Measurements from ENCODE around the gene TOX2.

DNA sequence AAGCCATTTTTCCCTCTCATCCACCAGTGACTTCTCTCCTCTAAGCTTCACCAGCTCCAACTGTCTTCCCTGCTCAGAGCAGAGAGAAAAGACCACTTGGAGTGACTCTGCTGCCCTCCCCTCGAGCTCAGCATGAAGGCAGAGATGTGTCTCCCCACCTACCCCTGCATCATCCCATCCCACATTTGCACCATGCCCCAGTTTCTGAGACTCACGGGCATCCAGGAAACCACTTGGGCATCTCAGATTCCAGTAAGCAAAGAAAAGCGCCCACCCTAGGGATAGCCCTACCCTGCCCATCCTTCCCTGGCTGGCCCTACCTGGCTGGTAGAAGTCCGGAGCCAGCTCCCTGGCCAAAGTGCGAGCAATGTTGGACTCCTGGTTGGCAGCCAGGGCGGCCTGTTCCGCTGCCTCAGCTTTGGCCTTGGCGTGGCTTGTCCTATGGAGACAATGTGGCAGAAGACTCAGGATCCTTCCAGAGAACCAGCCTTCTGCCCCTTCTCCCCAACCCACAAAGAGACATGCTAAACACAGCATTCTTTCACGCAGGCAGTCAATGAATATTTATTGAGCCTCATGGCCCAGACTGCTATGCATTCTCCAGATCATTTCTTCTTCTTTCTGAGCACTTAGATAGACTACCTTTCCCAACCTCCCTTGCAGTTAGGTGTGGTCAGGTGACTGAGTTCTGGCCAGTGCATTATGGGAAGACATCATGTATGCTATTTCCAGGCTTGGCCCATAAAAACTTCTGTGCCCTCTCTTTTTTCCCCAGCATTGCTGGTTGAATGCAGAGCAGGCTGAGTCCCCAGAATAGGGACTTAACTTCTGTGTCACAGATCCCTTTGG lies 203.8 kb downstream of the TOX2 start:
- TF ChIP-seq ELF4 (IDR thresholded peaks at IDR 0.05) (no peak), TARDBP (IDR thresholded peaks at IDR 0.05) (no peak), FOXM1 (IDR thresholded peaks at IDR 0.05; ENCODE audit: borderline replicate concordance) (no peak), BHLHE40 (IDR thresholded peaks at IDR 0.05; ENCODE audit: borderline replicate concordance) (no peak), SUZ12 (IDR thresholded peaks at IDR 0.05) (no peak), SP1 (IDR thresholded peaks at IDR 0.05) (no peak), HDGF (IDR thresholded peaks at IDR 0.05; ENCODE audit: borderline replicate concordance) (no peak), FOXK2 (IDR thresholded peaks at IDR 0.05) (no peak), ARNT (IDR thresholded peaks at IDR 0.05) (no peak), CTBP1 (IDR thresholded peaks at IDR 0.05; ENCODE audit: borderline replicate concordance) (no peak), NFRKB (IDR thresholded peaks at IDR 0.05) (no peak)
